Measurements from ENCODE around the gene HIPK2.

The HIPK2 gene

DNA sequence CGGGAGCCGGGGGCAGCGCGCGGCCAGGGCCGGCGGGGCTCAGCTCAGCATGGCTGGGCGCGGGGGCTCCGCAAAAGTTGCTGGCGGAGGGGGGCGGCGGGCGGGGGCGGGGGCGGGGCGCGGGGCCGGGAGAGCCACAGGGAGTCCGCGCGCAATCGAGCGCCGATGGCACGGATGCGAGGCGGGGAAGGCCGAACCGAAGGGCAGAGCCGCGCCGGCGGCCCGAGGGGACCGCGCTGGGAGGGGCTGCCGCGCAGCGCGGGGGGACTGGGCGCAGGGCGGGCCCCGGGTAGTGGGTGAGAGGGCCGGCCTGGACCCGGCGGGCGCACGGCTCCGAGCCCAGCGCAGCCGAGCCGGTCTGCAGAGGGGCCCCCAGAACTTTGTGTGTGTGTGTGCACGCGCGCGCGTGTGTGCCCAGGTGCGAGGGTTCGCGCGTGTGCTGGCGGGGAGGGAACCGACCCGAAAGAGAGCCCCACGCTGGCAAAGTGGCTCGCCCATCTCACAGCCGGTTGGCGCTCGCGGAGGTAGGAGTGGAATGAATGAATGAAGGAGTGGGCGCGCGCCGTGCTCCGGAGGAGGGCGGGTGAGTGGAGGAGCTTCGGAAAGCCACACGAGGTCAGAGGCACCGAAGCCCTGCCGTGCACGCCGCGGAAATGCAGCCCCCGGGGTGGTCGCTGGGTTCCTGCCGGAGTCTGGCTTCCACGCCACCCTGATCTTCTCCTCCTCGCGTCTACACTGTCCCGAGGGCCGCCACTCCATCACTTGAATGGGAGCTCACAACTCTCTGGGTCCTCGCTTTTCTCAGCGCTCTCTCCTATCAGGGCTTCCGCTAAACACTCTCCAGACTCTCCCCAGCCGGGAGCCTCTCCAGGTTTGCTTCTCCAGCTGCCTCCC, at the start of gene HIPK2:
HIPK2 (minus strand) TSS at position 51 of the 894 bp plus-strand sequence. CDS start 375 bp downstream, outside the sequence.
- Histone ChIP-seq H2AFZ (ENCODE audit: low read depth, low read length) (peak within 1 kb of the TSS; percentile 86), H3K79me2 (ENCODE audit: insufficient read depth, low read length) (no peaks in the 10 kb centered on the region), H3K9ac (ENCODE audit: low read depth, low read length) (peak within 1 kb of the TSS; percentile 77), H3K4me1 (ENCODE audit: insufficient read depth, low read length) (peaks cover 28% of the 10 kb centered on the region), H3K27ac (ENCODE audit: low read length) (peak within 1 kb of the TSS; percentile 30; the same call in 1 of the 2 replicates), H3K9me3 (ENCODE audit: insufficient read depth, low read length, severe bottlenecking) (no peaks in the 10 kb centered on the region), H3K4me3 (ENCODE audit: low read depth in 1 of 2, low read length in 2 of 2) (peak within 1 kb of the TSS; percentile 63 to 86), H3K4me2 (ENCODE audit: insufficient read depth, low read length) (peak within 1 kb of the TSS; percentile 97), H3K27me3 (ENCODE audit: insufficient read depth, low read length, poor library complexity) (peaks cover 31% of the 10 kb centered on the region), H3K36me3 (ENCODE audit: insufficient read depth, low read length) (no peaks in the 10 kb centered on the region; the same call in 1 of the 2 replicates), H4K20me1 (ENCODE audit: insufficient read depth, low read length) (peaks cover 12% of the 10 kb centered on the region; the same call in 1 of the 2 replicates)
- ATAC-seq (ENCODE audit: insufficient read depth, low read depth) (peak; percentile 69), DNase-seq (peak; percentile 81)
- no peak for TF ChIP-seq EZH2 (IDR thresholded peaks at IDR 0.05; ENCODE audit: borderline replicate concordance, low read depth, low read length, severe bottlenecking)
- TF ChIP-seq, protein P1, sequence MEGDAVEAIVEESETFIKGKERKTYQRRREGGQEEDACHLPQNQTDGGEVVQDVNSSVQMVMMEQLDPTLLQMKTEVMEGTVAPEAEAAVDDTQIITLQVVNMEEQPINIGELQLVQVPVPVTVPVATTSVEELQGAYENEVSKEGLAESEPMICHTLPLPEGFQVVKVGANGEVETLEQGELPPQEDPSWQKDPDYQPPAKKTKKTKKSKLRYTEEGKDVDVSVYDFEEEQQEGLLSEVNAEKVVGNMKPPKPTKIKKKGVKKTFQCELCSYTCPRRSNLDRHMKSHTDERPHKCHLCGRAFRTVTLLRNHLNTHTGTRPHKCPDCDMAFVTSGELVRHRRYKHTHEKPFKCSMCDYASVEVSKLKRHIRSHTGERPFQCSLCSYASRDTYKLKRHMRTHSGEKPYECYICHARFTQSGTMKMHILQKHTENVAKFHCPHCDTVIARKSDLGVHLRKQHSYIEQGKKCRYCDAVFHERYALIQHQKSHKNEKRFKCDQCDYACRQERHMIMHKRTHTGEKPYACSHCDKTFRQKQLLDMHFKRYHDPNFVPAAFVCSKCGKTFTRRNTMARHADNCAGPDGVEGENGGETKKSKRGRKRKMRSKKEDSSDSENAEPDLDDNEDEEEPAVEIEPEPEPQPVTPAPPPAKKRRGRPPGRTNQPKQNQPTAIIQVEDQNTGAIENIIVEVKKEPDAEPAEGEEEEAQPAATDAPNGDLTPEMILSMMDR (IDR thresholded peaks at IDR 0.05; ENCODE audit: borderline replicate concordance, extremely low read depth, low read length, poor library complexity, severe bottlenecking), result no peak

DNA sequence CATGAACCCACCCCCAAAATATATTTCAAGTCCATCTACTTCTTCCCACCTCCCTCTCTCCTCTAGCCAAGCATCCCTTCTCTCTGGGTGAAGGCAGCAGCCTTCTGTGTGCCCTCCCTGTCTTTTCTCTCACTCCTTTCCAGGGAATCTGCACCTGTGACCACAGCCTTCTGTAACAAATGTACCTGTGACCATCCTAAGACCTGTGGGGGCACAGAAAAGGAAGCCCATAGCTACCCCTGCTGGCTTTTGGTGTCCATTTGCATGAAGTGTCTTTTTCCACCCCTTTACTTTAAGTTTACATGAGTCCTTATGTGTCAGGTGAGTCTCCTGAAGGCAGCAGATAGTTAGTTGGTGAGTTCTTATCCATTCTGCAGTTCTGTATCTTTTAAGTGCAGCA, 49.2 kb upstream of the HIPK2 start:
- H3K4me3 ChIP-seq (ENCODE audit: low read depth in 1 of 2, low read length in 2 of 2), result no peak overlapping the region
- DNase-seq, result no peak
- peaks cover 12% of the 10 kb centered on the region for H3K27me3 ChIP-seq (ENCODE audit: insufficient read depth, low read length, poor library complexity)
- TF ChIP-seq EZH2 (IDR thresholded peaks at IDR 0.05; ENCODE audit: borderline replicate concordance, low read depth, low read length, severe bottlenecking), result no peak
- TF ChIP-seq, protein P1 (IDR thresholded peaks at IDR 0.05; ENCODE audit: borderline replicate concordance, extremely low read depth, low read length, poor library complexity, severe bottlenecking), result peak; percentile 30
- H3K79me2 ChIP-seq (ENCODE audit: insufficient read depth, low read length), result no peaks in the 10 kb centered on the region
- H4K20me1 ChIP-seq (ENCODE audit: insufficient read depth, low read length), result no peaks in the 10 kb centered on the region
- H2AFZ ChIP-seq (ENCODE audit: low read depth, low read length), result no peak overlapping the region
- no peak overlapping the region for H3K27ac ChIP-seq (ENCODE audit: low read length)
- H3K9me3 ChIP-seq (ENCODE audit: insufficient read depth, low read length, severe bottlenecking), result no peaks in the 10 kb centered on the region
- no peak overlapping the region for H3K4me2 ChIP-seq (ENCODE audit: insufficient read depth, low read length)
- no peaks in the 10 kb centered on the region for H3K36me3 ChIP-seq (ENCODE audit: insufficient read depth, low read length)
- peaks cover 7% of the 10 kb centered on the region for H3K4me1 ChIP-seq (ENCODE audit: insufficient read depth, low read length)
- ATAC-seq (ENCODE audit: insufficient read depth, low read depth), result no peak
- H3K9ac ChIP-seq (ENCODE audit: low read depth, low read length), result no peak overlapping the region

DNA sequence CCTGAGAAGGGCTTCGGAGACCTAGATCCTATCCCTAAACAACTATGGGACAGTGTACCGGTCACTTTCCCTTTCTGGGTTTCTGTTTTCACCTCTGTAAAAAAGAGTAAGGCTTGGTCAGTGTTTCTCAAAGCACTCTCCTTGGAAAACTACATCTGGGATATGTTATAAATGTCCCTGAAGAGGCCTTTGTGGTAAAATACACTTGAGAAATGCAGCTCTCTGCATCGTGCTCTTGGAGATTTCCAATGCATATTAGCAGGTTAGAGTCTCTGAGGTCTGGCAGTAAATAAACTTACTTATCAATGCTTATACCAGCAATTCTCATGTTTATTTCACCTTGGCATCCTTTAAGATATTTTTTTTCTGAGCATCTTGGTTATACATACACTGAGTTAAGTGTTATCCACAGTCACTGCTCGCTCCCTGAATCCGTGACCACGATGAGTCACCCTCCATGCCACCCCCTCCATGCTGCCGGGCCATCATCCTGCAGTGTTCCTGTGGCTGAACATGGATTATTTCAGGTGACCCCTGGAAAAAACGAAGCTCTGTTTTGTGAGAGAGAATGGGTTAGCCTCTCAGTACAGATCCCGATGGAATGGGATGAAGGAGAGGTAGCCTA, 48.0 kb upstream of the HIPK2 start:
- no peak overlapping the region for H3K4me3 ChIP-seq (ENCODE audit: low read depth in 1 of 2, low read length in 2 of 2)
- no peaks in the 10 kb centered on the region for H3K79me2 ChIP-seq (ENCODE audit: insufficient read depth, low read length)
- peaks cover 7% of the 10 kb centered on the region for H3K4me1 ChIP-seq (ENCODE audit: insufficient read depth, low read length)
- H3K27ac ChIP-seq (ENCODE audit: low read length), result no peak overlapping the region
- H3K9me3 ChIP-seq (ENCODE audit: insufficient read depth, low read length, severe bottlenecking), result no peaks in the 10 kb centered on the region
- H3K27me3 ChIP-seq (ENCODE audit: insufficient read depth, low read length, poor library complexity), result peaks cover 12% of the 10 kb centered on the region
- no peak overlapping the region for H3K9ac ChIP-seq (ENCODE audit: low read depth, low read length)
- DNase-seq (no peak), ATAC-seq (ENCODE audit: insufficient read depth, low read depth) (no peak)
- no peak overlapping the region for H2AFZ ChIP-seq (ENCODE audit: low read depth, low read length)
- H4K20me1 ChIP-seq (ENCODE audit: insufficient read depth, low read length), result no peaks in the 10 kb centered on the region
- H3K4me2 ChIP-seq (ENCODE audit: insufficient read depth, low read length), result no peak overlapping the region
- no peaks in the 10 kb centered on the region for H3K36me3 ChIP-seq (ENCODE audit: insufficient read depth, low read length)
- no peak for TF ChIP-seq EZH2 (IDR thresholded peaks at IDR 0.05; ENCODE audit: borderline replicate concordance, low read depth, low read length, severe bottlenecking)
- TF ChIP-seq, protein P1 (IDR thresholded peaks at IDR 0.05; ENCODE audit: borderline replicate concordance, extremely low read depth, low read length, poor library complexity, severe bottlenecking), result no peak

Measured in DND-41 (cell line).